Fibroblast of peridontal ligament (primary cell): ENCODE results near the gene MPHOSPH10.
"Not testable (repeated sequence)": the region's sequence is repeated elsewhere in the genome, so short reads cannot be mapped to it uniquely, and the experiment has no call there.

Experiments used
- DNase-seq: peaks from one replicate; pipeline ENCODE4 v3.0.0-alpha.2; 2010; ENCODE audit errors: extremely low read depth

MPHOSPH10 gene

GRCh38 chr2:71173096-71173495, 42.7 kb downstream of the MPHOSPH10 start:
- DNase-seq = no peak

- DNase-seq = no peak
These were observed 43.8 kb downstream of the MPHOSPH10 start for GRCh38 chr2:71174207-71174606.

GRCh38 chr2:71178836-71179235, 48.4 kb downstream of the MPHOSPH10 start:
- DNase-seq = not testable (repeated sequence)

GRCh38 chr2:71181316-71181715, 50.9 kb downstream of the MPHOSPH10 start:
- DNase-seq = no peak

- DNase-seq = not testable (repeated sequence)
These were observed 53.1 kb downstream of the MPHOSPH10 start for GRCh38 chr2:71183306-71184115.

GRCh38 chr2:71186973-71187372, 56.5 kb downstream of the MPHOSPH10 start:
- no peak for DNase-seq

- DNase-seq = no peak
These were observed 57.2 kb downstream of the MPHOSPH10 start for GRCh38 chr2:71187589-71187988.

- peak; percentile 34 for DNase-seq
These were observed 60.5 kb downstream of the MPHOSPH10 start for GRCh38 chr2:71190656-71191569.

GRCh38 chr2:71191570-71191943, 61.1 kb downstream of the MPHOSPH10 start:
- no peak for DNase-seq
